Glomerular visceral epithelial cell (primary cell): ENCODE data around the gene EPS8L1.
"Not testable (repeated sequence)": the region's sequence is repeated elsewhere in the genome, so short reads cannot be mapped to it uniquely, and the experiment has no call there.

ENCODE experiments used
- DNase-seq: peaks from one replicate; pipeline ENCODE4 v3.0.0-alpha.2; 2016; ENCODE audit errors: extremely low spot score

Gene EPS8L1

GRCh38 chr19:55075371-55075998 lies at the start of gene EPS8L1:
TSS of gene EPS8L1 (plus strand) at chr19:55075869. CDS start at chr19:55076445, 576 bp downstream.
- no peak for DNase-seq

GRCh38 chr19:55027140-55027471 lies 48.6 kb upstream of the EPS8L1 start:
- DNase-seq: not testable (repeated sequence)

- no peak for DNase-seq
Observed at GRCh38 chr19:55027472-55028337, 48.0 kb upstream of the EPS8L1 start.

- DNase-seq: no peak
Observed at GRCh38 chr19:55028757-55029156, 46.9 kb upstream of the EPS8L1 start.

GRCh38 chr19:55031178-55031577 lies 44.5 kb upstream of the EPS8L1 start:
- DNase-seq: no peak

- DNase-seq: no peak
Observed at GRCh38 chr19:55032170-55032800, 43.4 kb upstream of the EPS8L1 start.

GRCh38 chr19:55032976-55033643 lies 42.6 kb upstream of the EPS8L1 start:
- not testable (repeated sequence) for DNase-seq

- DNase-seq: no peak
Observed at GRCh38 chr19:55034751-55035150, 40.9 kb upstream of the EPS8L1 start.

- no peak for DNase-seq
Observed at GRCh38 chr19:55036058-55036457, 39.6 kb upstream of the EPS8L1 start.

- DNase-seq: not testable (repeated sequence)
Observed at GRCh38 chr19:55037603-55038002, 38.1 kb upstream of the EPS8L1 start.

GRCh38 chr19:55040654-55041053 lies 35.0 kb upstream of the EPS8L1 start:
- not testable (repeated sequence) for DNase-seq

- DNase-seq: no peak
Observed at GRCh38 chr19:55041244-55041626, 34.4 kb upstream of the EPS8L1 start.

GRCh38 chr19:55041627-55042343 lies 33.9 kb upstream of the EPS8L1 start:
- DNase-seq: no peak

- no peak for DNase-seq
Observed at GRCh38 chr19:55042344-55042678, 33.4 kb upstream of the EPS8L1 start.

- DNase-seq: no peak
Observed at GRCh38 chr19:55042688-55043087, 33.0 kb upstream of the EPS8L1 start.

GRCh38 chr19:55044286-55044685 lies 31.4 kb upstream of the EPS8L1 start:
- no peak for DNase-seq

GRCh38 chr19:55044771-55045716 lies 30.6 kb upstream of the EPS8L1 start:
- DNase-seq: no peak

GRCh38 chr19:55046975-55047622 lies 28.6 kb upstream of the EPS8L1 start:
- no peak for DNase-seq

GRCh38 chr19:55047951-55048350 lies 27.7 kb upstream of the EPS8L1 start:
- no peak for DNase-seq

- DNase-seq: no peak
Observed at GRCh38 chr19:55048446-55048845, 27.2 kb upstream of the EPS8L1 start.
